ENCODE measurements around the gene ANK3.

DNA sequence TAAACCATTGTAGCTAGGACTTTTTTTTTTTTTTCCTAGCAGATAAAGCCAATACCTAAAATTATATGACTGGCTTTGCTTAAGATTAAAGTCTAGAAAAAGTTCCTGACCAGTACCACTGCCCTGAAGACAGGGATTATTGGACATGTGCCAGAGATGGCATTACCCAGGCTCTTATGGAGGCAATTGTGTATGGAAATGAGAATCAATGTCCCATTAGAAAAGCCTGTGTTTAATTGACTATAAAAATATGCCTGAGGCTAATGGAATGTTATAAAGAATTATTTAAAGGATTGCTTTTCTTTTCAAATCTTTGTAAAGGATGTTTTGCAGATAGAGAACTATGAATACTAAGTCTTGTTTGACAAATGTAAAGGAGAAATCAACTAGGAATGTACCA is 196.7 kb downstream of the ANK3 start:
- no peak for TF ChIP-seq POLR2A (IDR thresholded peaks at IDR 0.05)
- TF ChIP-seq, protein P1, sequence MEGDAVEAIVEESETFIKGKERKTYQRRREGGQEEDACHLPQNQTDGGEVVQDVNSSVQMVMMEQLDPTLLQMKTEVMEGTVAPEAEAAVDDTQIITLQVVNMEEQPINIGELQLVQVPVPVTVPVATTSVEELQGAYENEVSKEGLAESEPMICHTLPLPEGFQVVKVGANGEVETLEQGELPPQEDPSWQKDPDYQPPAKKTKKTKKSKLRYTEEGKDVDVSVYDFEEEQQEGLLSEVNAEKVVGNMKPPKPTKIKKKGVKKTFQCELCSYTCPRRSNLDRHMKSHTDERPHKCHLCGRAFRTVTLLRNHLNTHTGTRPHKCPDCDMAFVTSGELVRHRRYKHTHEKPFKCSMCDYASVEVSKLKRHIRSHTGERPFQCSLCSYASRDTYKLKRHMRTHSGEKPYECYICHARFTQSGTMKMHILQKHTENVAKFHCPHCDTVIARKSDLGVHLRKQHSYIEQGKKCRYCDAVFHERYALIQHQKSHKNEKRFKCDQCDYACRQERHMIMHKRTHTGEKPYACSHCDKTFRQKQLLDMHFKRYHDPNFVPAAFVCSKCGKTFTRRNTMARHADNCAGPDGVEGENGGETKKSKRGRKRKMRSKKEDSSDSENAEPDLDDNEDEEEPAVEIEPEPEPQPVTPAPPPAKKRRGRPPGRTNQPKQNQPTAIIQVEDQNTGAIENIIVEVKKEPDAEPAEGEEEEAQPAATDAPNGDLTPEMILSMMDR (IDR thresholded peaks at IDR 0.05), result no peak
